ENCODE data around the gene OAF.

- no peak for TF ChIP-seq POLR2A (IDR thresholded peaks at IDR 0.05)
- TF ChIP-seq, protein P1, sequence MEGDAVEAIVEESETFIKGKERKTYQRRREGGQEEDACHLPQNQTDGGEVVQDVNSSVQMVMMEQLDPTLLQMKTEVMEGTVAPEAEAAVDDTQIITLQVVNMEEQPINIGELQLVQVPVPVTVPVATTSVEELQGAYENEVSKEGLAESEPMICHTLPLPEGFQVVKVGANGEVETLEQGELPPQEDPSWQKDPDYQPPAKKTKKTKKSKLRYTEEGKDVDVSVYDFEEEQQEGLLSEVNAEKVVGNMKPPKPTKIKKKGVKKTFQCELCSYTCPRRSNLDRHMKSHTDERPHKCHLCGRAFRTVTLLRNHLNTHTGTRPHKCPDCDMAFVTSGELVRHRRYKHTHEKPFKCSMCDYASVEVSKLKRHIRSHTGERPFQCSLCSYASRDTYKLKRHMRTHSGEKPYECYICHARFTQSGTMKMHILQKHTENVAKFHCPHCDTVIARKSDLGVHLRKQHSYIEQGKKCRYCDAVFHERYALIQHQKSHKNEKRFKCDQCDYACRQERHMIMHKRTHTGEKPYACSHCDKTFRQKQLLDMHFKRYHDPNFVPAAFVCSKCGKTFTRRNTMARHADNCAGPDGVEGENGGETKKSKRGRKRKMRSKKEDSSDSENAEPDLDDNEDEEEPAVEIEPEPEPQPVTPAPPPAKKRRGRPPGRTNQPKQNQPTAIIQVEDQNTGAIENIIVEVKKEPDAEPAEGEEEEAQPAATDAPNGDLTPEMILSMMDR (IDR thresholded peaks at IDR 0.05) = no peak
Measured at GRCh38 chr11:120236169-120237107, 25.6 kb downstream of the OAF start.
